PC-3 (cell line): Measurements from ENCODE around the gene DPPA3.

ENCODE experiments used
- EZH2 ChIP-seq: fragments of 300-600 bp; sonication (generic); IDR thresholded peaks from one replicate; pipeline ENCODE4 v1.6.1; 2017; ENCODE audit warnings: antibody characterized with exemption, mild to moderate bottlenecking, low read length; ENCODE audit not compliant: unreplicated experiment
- EZH2phosphoT487 ChIP-seq: fragments of 300-600 bp; sonication (generic); IDR thresholded peaks from 2 replicates; pipeline ENCODE4 v1.6.1; 2018; ENCODE audit warnings: mild to moderate bottlenecking, antibody characterized with exemption, low read length, borderline replicate concordance
- TF ChIP-seq, protein P1 (sequence below): fragments of 300-600 bp; sonication (generic); conservative IDR thresholded peaks from 2 replicates; pipeline ENCODE4 v1.5.1; 2017; ENCODE audit warnings: antibody characterized with exemption, low read depth, mild to moderate bottlenecking, low read length

- TF ChIP-seq, protein P1, sequence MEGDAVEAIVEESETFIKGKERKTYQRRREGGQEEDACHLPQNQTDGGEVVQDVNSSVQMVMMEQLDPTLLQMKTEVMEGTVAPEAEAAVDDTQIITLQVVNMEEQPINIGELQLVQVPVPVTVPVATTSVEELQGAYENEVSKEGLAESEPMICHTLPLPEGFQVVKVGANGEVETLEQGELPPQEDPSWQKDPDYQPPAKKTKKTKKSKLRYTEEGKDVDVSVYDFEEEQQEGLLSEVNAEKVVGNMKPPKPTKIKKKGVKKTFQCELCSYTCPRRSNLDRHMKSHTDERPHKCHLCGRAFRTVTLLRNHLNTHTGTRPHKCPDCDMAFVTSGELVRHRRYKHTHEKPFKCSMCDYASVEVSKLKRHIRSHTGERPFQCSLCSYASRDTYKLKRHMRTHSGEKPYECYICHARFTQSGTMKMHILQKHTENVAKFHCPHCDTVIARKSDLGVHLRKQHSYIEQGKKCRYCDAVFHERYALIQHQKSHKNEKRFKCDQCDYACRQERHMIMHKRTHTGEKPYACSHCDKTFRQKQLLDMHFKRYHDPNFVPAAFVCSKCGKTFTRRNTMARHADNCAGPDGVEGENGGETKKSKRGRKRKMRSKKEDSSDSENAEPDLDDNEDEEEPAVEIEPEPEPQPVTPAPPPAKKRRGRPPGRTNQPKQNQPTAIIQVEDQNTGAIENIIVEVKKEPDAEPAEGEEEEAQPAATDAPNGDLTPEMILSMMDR: no peak
- no peak for TF ChIP-seq EZH2phosphoT487
- no peak for TF ChIP-seq EZH2
Observed at GRCh38 chr12:7756993-7757392, 45.8 kb downstream of the DPPA3 start.
